Ishikawa (cell line): Measurements from ENCODE around the gene PRKAB1.

Experiments
- CEBPB ChIP-seq: IDR thresholded peaks from 2 replicates; pipeline ENCODE4 v1.6.1; 2012
- CREB1 ChIP-seq: IDR thresholded peaks from 2 replicates; pipeline ENCODE4 v1.6.1; 2012; ENCODE audit warnings: low read depth
- EGR1 ChIP-seq: IDR thresholded peaks from 2 replicates; pipeline ENCODE4 v1.6.1; 2012
- EP300 ChIP-seq: IDR thresholded peaks from 2 replicates; pipeline ENCODE4 v1.6.1; 2012; ENCODE audit warnings: borderline replicate concordance
- FOXM1 ChIP-seq: IDR thresholded peaks from 2 replicates; pipeline ENCODE4 v1.6.1; 2012; ENCODE audit warnings: low read depth, borderline replicate concordance
- NFIC ChIP-seq: IDR thresholded peaks from 2 replicates; pipeline ENCODE4 v1.6.1; 2012
- RAD21 ChIP-seq: IDR thresholded peaks from 2 replicates; pipeline ENCODE4 v1.6.1; 2012; ENCODE audit warnings: low read depth
- TAF1 ChIP-seq: IDR thresholded peaks from 2 replicates; pipeline ENCODE4 v1.6.1; 2012; ENCODE audit warnings: low read depth, mild to moderate bottlenecking
- TCF12 ChIP-seq: IDR thresholded peaks from 2 replicates; pipeline ENCODE4 v1.6.1; 2012; ENCODE audit warnings: low read depth
- TEAD4 ChIP-seq: IDR thresholded peaks from 2 replicates; pipeline ENCODE4 v1.6.1; 2012
- YY1 ChIP-seq: IDR thresholded peaks from 2 replicates; pipeline ENCODE4 v1.6.1; 2012; ENCODE audit warnings: low read depth
- ZBTB7A ChIP-seq: IDR thresholded peaks from 2 replicates; pipeline ENCODE4 v1.6.1; 2012; ENCODE audit warnings: low read depth
- TF ChIP-seq, protein P1 (sequence below): IDR thresholded peaks from 2 replicates; pipeline ENCODE4 v1.6.1; 2012; ENCODE audit warnings: low read depth, mild to moderate bottlenecking
- TF ChIP-seq, protein P2 (sequence below): IDR thresholded peaks from 2 replicates; pipeline ENCODE4 v1.6.1; 2012
- TF ChIP-seq, protein P3 (sequence below): IDR thresholded peaks from 2 replicates; pipeline ENCODE4 v1.6.1; 2012

Gene PRKAB1

DNA sequence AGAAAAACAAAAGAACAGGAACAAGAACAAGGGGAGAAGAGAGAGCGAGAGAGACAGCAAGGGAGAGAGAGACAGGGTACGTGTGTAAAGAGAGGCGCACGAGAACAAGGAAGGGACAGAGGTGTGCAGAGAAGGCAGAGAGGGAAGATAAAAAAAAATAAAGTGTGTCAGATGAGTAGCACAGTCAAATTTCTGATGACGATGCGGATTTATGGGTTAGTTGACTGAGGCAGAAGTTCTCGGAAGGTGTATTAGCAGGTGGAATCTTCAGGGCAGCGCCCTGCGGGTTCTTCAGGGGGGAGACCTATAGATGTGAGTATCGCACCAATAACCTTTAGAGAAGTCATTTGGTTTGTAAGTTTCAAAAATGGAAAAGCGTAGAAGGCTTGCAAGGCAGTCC lies 44.8 kb downstream of the PRKAB1 start:
- TF ChIP-seq EGR1: no peak
- TF ChIP-seq, protein P1, sequence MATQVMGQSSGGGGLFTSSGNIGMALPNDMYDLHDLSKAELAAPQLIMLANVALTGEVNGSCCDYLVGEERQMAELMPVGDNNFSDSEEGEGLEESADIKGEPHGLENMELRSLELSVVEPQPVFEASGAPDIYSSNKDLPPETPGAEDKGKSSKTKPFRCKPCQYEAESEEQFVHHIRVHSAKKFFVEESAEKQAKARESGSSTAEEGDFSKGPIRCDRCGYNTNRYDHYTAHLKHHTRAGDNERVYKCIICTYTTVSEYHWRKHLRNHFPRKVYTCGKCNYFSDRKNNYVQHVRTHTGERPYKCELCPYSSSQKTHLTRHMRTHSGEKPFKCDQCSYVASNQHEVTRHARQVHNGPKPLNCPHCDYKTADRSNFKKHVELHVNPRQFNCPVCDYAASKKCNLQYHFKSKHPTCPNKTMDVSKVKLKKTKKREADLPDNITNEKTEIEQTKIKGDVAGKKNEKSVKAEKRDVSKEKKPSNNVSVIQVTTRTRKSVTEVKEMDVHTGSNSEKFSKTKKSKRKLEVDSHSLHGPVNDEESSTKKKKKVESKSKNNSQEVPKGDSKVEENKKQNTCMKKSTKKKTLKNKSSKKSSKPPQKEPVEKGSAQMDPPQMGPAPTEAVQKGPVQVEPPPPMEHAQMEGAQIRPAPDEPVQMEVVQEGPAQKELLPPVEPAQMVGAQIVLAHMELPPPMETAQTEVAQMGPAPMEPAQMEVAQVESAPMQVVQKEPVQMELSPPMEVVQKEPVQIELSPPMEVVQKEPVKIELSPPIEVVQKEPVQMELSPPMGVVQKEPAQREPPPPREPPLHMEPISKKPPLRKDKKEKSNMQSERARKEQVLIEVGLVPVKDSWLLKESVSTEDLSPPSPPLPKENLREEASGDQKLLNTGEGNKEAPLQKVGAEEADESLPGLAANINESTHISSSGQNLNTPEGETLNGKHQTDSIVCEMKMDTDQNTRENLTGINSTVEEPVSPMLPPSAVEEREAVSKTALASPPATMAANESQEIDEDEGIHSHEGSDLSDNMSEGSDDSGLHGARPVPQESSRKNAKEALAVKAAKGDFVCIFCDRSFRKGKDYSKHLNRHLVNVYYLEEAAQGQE: no peak
- no peak for TF ChIP-seq YY1
- TF ChIP-seq, protein P2, sequence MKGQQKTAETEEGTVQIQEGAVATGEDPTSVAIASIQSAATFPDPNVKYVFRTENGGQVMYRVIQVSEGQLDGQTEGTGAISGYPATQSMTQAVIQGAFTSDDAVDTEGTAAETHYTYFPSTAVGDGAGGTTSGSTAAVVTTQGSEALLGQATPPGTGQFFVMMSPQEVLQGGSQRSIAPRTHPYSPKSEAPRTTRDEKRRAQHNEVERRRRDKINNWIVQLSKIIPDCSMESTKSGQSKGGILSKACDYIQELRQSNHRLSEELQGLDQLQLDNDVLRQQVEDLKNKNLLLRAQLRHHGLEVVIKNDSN: no peak
- no peak for TF ChIP-seq TAF1
- no peak for TF ChIP-seq RAD21
- TF ChIP-seq CREB1: no peak
- TF ChIP-seq NFIC: no peak
- TF ChIP-seq ZBTB7A: no peak
- no peak for TF ChIP-seq FOXM1
- TF ChIP-seq CEBPB: no peak
- TF ChIP-seq EP300: no peak
- TF ChIP-seq, protein P3, sequence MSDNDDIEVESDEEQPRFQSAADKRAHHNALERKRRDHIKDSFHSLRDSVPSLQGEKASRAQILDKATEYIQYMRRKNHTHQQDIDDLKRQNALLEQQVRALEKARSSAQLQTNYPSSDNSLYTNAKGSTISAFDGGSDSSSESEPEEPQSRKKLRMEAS: no peak
- no peak for TF ChIP-seq TEAD4
- TF ChIP-seq TCF12: no peak

DNA sequence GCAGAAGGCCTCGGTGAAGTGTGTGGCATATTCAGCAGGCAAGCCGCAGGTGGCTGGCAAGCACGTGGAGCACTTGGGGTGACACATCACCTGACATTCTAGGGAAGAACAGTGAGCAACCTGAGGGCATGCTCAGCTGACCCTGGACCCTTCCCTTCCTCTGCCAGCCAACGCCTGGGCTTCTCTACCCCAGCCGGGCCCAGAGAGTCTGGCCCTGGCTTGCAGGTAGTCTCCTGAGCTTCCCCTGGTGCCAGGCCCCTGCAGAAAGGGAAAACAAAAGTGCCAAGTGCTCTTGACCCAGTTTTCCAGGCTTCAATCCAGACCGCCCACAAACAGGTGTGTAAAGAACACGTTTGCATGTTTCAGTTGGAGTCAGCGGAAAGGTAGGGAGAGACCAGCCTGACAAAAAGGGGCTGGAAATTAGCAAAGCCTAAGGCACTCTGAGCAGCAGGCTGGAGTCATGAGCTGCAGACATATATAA lies 45.7 kb downstream of the PRKAB1 start:
- no peak for TF ChIP-seq EP300
- TF ChIP-seq NFIC: no peak
- no peak for TF ChIP-seq CREB1
- no peak for TF ChIP-seq YY1
- TF ChIP-seq CEBPB: no peak

DNA sequence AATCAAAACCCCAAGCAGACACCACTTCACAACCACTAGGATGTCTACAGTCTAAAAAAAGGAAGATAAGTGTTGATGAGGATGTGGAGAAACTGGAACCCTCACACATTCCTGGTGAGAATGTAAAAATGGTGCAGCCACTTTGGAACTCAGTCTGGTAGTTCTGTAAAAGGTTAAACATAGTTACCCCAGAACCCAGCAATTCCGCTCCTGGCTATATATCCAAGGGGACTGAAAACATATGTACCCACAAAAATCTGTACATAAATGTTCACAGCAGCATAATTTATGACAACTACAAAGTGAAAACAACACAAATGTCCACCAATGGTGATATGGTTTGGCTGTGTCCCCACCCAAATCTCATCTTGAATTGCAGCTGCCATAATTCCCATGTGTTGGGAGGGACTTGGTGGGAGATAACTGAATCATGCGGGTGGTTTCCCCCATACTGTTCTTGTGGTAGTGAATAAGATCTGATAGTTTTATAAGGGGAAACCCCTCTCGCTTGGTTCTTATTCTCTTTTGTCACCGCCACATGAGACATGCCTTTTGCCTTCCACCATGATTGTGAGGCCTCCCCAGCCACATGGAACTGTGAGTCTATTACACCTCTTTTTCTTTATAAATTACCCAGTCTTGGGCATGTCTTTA lies 46.8 kb downstream of the PRKAB1 start:
- TF ChIP-seq, protein P2: no peak
- TF ChIP-seq TCF12 (no peak), NFIC (no peak), CREB1 (no peak), ZBTB7A (no peak), TAF1 (no peak), YY1 (no peak), EGR1 (no peak), RAD21 (no peak), CEBPB (no peak)
- TF ChIP-seq, protein P1: no peak
- TF ChIP-seq, protein P3: no peak

DNA sequence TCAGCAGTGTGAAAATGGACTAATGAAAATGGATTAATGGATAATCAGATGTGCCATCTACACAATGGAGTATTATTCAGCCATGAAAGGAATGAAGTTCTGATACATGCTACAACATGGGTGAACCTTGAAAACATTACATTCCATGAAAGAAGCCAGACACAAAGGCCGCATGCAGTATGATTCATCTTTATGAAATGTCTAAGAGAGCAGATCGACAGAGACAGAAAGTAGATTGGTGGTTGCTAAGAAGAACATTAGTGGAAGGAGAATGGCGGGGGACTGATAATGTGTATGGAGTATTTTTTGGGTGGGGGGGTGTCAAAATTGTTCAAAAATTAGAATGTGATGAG lies 47.3 kb downstream of the PRKAB1 start:
- TF ChIP-seq FOXM1 (no peak), YY1 (no peak), EGR1 (no peak), CREB1 (no peak), RAD21 (no peak), TCF12 (no peak), NFIC (no peak), EP300 (no peak), CEBPB (no peak), TAF1 (no peak), ZBTB7A (no peak), TEAD4 (no peak)
- TF ChIP-seq, protein P1: no peak
- TF ChIP-seq, protein P2: no peak
- TF ChIP-seq, protein P3: no peak
